HG03060 (cell line): ENCODE measurements around the gene IGSF9B.

Source experiments
- ATAC-seq: cut with Tn5 transposase; IDR thresholded peaks from one replicate; pipeline ENCODE4 v1.9.1; 2021; ENCODE audit warnings: low read depth, moderate number of reproducible peaks; ENCODE audit not compliant: unreplicated experiment

Gene IGSF9B

DNA sequence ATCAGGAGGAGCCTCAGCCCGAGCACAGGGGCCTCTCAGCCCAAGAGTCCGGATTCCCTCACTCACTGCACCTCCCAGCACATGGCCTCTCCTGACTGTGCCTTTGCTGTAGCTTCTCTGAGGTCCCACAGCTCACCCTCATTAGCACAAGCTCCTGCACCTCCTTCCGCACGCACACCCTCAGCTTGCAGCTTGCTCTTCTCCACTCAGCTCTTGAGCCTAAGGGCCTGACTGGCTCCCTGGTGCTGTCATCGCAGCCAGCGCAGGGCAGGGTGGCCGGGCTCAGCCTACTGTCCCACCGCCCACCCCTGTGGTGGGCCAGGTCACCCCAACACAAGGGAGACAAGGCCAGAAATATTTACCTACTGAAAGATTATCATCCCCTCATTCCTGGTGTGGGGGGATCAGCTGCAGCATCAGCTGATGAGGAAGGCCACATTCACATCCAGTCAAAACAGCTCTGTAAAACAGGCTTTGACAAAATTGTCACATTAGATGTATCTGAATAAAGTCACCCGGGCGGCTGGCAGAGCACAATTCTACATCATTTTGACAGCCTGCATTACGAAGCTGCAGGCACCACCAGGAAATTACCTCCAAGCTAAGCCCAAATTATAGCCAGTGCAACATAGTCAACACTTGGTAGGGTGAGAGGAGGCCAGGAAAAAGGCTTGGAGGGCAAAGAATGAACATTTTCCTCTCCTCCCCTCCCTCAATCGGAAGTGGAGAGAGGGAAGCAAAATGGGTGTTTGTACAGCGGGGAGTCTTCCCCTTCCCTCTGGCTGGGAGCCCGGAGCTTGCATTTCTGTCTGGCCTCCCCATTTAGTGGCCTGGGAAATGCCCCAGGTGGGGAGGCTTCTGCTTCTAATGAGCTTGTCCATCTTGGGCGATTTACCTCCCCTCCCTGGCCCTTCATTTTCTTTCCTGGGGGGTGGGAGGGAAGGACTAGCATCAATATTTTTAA lies 29.5 kb upstream of the IGSF9B start:
- no peak for ATAC-seq

DNA sequence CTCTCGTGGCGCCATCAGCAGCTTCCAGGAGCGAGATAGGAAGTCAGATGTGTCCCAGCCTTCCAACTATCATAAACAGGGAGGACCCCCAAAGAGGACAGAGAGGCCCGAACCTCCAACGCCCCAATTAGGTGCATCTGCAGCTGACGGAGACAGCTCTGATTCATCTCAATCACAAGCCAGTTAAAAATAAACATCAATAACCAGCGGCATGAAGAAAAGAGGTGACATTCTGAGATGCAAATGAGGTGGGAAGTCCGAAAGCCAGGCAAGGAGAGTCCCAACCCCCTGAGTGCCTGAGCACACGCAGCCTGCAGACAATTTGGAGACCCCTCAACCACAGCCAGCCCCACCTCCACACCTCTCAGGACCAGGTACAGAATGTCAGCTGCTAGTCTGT lies 28.1 kb upstream of the IGSF9B start:
- no peak for ATAC-seq

DNA sequence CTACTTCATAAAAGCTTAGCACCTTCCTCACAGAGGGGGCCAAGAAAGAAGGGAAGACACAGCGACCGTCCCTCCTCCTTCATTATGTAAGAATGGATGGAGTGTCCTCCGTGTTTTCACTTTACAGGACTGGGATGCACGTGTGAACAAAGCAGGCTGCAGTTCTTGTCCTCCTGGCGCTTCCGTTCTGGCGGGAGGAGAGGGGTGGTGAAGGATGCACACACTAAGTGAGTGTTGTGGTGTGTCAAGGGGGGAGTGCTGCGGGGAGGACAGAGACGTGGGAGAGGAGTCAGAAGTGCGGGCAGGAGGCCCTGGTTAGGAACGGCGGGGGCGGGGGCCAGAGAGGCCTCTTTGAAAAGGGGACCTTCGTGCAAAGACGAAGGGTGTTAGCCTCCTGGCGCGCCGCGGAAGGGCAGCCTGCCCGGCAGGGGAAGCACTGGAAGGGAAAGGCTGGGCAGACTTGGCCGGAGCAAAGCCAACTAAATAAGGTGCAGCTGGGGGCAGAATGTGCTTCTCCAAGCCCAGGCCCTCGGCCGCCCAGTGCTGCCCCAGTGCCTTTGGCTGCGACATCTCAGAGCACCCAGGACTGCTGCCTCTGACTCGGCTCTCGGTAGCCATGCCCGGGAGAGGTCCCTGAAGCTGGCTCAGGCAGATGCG lies 27.0 kb upstream of the IGSF9B start:
- no peak for ATAC-seq

DNA sequence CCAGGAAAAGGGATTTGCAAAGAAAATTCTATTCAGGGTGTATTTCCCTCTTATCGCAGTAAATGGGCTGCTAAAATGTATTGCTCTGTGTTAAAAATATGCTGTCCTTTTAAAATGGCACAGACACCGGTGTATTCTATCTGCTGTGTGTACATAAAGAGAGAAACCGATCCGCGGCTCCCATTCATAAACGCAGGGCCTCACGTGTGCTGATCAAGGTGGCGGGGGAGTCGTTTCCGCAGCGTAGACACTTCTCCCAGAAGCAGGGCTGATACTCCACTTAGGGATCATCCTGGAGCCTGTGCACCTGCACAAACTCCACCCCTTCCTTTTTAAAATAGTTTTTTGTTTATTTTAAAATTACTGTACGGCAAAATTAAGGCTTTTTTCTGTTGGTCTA lies 26.1 kb upstream of the IGSF9B start:
- ATAC-seq = no peak

DNA sequence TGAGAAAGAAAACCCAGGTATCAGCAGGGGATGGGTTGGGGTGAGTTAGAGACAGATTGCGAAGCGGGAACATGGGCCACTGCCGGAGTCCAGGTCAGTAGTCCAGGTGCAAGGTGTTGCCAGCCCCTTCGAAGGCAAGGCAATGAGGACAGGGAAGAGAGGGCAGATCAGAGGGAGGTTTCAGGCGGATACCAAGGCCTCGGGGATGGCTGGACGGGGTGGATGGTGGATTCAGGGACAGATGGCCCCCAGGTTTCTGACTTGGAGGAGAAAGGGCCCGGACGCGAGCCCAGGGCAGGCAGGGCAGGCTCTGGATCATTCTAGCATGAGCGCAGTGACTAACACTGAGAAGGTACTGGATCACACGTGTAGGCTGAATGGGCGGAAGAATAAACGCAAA lies 25.4 kb upstream of the IGSF9B start:
- no peak for ATAC-seq

DNA sequence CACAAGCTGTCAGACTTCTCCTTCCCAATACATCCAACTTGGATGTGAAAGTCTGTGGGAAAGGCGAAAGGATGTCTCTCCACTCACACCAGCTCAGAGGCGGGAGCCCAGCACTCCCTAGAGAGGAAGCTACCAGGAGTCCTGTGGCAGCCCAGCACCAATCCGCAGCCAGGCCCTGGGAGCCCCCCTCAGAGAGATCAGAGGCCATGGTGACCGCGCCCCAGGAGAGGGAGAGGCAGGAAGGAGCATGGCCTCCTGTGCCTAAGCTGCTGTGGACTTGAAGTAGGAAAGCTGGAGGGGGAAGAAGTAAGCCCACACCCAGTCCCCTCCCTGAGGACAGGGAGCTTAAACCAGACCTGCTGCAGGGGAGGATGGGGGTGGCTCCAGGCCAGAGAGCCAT lies 24.4 kb upstream of the IGSF9B start:
- ATAC-seq = no peak

DNA sequence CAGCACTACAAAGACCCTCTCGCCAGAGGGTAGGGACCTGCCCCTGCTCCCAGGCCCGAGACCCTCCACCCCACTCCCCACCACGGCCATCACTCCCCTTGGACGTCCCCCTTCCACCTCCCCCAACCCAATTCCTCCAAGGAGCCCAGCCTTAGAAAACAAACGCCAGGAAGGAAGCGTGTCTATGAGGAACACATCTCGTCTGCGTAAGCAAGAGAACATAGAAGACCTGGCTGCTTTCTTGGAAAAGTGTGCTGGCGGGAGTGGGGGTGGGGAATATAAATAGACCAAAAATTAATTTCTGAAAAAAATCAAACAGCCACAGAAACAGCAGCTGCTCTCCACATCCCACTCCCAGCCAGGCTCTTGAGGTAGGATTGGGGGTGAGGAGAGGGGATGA lies 23.9 kb upstream of the IGSF9B start:
- no peak for ATAC-seq

DNA sequence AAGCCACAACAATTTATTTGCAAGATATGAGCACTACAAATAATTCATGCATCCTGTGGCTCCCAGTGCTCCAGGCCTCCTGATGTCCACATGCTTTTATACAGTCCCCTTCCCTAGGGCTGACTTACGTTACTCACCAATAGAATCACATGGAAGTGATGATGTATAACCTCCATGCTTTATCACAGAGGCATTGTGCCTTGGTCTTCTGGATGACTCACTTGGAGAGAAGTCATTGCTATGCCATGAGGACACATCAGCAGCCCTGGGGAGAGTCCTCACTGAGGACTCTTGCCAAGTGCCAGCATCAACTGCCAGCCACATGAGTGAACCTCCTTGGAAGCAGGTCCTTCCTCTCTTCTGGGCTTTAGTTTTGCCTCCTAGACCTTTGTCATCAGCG lies 22.0 kb upstream of the IGSF9B start:
- no peak for ATAC-seq

DNA sequence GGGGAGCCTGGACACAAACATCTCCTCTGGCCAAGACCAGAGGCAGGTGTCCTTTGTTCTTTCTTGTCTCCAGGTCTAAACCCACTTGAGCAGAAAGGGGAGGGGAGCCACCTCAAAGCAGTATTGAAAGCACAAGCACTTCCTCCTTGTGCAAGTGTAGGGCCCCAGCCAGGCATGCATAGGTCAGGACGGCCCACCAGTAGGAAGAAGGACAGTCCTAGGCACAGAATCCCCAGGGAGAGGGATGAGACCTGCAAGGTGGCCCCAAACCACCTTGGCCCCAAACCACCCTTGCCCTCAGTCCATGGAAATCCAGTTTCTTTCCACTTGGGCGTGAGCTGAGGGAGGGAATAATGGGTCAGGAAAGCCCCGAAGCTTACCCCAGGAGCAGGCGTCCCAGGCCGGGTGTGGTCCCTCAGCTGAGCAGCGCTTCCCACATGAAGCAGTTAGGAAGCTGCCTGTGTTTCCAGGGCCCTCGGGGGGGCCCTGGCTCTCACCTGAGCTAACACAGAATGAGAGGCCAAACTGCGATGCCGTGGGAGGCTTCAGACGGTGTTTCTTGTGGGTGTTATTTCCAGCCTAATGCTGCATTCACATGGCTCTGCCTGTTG lies 20.4 kb upstream of the IGSF9B start:
- ATAC-seq = peak; percentile 88

DNA sequence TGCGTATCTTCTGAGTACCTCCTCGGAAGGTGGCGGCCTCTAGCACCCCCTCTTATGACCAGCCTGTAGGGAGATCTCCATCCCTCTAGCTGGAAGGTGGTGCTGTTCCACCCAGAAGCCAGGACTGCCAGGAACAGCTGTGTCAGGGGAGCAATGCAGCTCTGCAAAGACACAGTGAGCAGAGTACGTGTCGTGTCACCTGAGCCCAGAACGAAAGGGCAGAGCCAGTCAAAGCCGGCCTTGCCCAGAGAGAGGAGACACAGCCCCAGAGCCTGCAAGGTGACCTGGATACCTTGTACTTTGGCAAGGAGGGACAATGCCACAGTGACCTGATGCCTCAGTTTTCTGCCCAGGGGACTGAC lies 18.7 kb upstream of the IGSF9B start:
- no peak for ATAC-seq

DNA sequence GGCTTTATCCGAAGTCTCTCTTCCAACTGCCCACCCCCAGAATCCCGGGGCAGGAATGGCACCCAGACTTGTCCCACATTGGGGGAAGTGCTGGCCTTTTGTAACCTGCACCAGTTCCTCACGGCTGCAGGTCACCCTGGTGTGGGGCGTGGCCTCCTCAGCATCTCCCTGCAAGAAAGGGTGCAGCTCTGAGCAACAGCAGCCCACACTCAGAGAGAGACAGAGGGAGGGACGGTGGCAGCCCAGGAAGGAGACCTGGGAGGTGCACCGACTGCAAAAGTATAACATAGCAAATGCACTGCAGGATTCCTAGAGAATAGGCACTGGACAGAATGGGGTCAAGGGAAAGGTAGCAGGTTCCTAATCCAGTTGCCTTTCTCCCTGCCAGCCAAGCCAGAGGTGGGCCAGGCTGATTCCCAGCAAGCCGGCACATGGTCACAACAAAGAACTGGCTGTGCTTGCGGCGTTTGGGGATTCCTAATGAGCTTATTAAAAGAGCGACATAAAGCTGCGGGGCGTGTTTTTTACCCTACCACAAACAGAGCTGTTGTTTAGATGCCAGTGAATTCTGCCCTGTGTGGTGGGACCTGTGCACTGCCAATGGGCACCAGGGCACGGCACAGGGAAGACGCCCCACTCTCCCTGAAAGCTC lies 18.2 kb upstream of the IGSF9B start:
- ATAC-seq = no peak

DNA sequence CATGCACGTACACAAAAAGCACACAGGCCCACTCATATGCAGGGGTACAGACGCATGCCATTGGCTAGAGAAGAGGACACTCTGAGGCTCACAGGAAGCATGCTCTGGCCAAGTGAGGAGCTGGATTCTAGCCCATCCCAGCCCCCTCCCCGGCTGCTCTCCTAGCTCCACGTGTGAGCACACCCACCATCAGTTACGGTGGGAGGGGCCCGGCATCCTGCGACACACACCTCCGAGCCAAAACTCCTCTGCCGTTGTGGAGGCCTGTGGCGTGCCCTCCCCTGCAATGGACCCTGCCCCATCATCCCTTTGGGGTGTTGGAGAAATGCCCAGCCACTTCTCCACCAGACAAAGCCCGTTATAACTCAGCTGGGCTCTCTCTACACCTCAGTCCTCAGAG lies 15.1 kb upstream of the IGSF9B start:
- no peak for ATAC-seq

DNA sequence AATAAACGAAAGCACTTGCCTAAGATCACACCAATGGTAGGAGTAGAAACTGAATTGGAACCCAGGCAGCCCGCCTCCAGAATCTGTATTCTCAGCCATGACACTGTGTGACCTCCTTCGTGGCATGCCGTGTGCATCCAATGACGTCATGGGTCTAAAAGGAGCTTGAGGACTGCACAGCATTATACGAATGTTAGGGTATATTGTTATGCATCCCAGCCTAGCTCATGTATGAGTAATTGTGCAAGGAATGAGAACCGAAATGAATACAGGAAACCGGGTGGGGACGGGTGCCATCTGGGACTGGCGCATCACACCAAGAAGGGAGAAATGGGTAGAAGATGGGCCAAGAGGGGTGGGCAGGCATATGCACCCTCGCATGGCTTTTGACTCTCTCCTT lies 12.3 kb upstream of the IGSF9B start:
- ATAC-seq = no peak

DNA sequence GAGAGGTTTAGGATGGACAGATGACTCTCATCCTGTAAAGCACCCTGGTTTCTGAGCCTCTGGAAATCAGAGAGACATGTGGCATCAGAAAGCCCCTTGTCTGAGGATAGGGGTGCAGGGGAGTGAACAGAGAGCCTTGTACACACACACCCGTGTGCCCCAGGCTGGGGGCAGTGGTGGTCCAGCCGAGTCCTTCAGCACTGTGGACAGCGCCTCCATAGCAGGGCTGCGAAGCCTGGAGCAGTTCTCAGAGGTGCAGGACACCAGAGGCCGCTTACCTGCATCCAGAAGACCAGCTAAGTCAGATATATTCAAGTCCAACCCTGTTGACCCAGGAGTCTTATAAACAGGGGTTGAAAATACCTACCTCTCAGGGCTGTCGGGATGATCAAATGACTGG lies 11.5 kb upstream of the IGSF9B start:
- no peak for ATAC-seq

DNA sequence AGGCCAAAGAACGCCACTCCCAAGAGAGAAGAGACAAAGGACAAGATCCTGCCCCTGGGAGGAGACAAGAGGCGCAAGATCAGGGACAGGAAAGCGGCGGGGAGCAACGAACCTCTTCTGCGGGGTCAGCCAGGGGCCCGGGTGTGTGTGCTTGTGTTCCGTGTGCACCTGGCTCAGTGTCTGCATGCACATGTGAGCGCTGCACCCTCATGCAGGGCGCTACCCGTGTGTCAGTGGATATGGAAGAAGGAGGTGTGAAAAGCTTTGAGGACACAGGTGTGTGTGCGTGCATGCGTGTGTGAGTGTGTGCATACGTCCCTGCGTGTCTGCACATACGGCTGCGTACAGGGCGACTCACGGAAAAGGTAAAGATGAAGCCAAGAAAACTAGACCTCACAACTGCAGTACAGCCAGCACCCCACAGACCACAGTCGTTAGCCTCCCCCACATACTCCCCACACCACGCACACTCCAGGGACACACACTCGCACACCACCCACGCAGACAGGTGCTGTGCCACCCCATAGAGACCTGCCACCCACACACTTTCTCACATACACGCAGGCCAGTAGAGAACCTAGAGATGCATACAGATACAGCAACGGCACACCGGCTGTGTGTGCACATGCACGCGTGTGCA lies 11.0 kb upstream of the IGSF9B start:
- ATAC-seq = no peak

DNA sequence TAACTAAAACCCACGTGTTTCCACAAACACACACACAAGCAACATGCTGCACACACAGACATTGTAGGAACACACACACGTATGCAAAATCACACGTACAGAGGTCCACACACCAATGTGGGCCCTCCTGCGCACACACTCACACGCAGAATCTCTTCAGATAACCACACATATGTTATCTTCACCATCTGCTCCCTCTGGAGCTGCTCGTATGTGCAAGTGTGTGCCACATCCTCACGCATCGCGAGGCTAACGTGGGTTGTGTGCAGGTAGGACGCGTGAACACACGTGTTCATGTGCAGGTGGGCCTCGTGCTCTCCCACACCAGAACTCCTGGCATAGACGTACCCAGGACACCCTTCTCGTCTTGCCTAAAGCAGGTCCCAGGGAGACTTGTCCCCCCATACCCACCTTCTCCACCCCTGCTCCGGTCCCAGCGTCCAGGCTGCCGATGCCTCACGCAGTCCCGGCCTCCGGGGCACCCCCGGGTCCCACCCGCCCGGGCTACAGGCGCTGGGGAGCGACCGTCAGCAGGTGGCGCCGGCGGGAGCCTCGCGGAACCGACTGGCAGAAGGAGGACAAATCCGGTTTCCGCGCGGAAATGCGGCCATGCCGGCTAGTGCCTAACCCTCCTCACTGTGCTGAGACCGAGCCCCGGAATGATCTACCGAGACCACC lies 10.3 kb upstream of the IGSF9B start:
- no peak for ATAC-seq

DNA sequence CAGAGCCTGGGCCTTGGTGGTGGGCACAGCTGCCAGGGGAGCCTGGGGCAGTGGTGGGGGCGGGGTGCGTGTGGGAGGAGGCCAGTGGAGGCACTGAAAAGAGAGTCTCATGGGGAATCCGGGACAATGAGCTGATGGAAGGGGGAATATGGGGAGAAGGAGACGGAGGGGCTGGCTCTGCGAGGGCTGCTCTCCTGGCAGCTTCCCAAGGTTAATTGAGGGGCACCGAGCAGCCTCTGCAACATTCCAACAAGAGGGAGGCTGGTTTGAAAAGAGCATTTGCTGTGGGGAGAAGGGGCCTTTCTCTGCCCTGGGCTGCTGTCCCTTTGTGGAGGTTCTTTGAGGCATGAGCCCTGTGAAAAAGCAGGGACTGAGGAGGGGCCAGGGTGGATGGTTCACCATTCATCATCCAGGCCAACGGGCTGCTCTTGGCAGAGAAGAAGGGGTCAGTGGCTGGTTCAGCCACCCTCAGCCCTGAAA lies 9.4 kb upstream of the IGSF9B start:
- ATAC-seq = no peak

DNA sequence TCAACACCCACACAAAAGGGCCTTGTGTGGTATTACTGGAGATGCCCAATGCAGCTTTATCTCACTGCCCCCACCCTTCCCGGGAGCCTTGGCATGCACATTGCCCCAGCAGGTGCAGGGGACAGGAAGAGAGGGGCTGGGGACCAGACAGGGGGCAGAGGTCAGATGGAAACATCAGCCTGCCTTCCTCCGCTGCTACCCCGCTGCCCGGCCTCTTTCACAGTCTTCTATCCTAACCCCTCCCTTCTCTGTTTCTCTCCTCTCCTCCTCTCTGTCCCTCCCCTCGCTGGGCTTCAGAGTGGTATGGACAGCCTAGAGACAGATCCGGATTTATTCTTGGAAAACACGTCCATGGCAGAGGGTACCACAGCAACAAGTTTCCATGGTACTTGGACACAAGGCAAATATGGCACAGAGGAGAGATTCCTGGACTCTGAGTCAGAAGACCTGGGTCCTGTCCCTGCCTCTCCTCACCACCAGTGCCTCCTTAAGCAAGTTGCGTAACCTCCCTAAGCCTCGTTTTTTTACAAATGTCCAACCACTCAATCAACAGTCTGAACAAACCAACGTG lies 8.3 kb upstream of the IGSF9B start:
- no peak for ATAC-seq

DNA sequence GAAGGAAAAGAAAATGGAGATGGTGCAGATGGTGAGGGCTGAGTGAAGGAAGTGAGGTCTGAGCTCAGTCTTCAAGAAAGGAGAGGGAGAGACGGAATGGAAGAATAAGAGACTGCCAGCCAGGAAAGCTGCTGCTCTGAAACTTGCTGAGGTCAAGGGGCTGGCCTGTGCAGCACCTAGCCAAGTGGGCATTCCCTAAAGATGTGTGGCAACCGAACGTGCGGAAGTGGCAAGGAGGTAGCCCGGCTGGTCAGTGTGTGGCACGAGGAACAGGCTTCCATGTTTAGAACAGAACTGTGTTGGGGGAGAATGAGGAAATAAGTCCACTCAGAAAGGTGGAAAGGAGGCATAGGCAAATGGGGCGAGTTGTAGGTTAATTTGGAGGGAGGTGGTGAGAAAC lies 7.6 kb upstream of the IGSF9B start:
- ATAC-seq = no peak

DNA sequence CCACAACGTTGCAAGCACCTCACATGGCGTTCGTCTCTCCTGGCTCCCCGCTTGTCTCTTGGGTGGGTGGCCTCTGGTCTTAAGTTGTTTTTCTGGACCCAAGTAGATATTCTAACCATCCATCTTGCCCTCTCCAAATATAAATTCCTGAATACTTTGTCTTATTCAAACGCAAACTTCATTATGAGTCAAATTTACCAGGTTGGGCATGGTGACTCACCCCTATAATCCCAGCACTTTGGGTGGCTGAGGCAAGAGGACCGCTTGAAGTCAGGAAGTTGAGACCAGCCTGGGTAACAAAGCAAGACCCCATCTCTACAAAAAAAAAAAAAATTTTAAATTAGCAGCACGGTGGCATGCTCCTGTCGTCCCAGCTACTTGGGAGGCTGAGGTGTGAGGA lies 5.1 kb upstream of the IGSF9B start:
- no peak for ATAC-seq
